ENCODE results near the gene SNN. TPM values are rescaled to one million over a fixed set of nuclear protein-coding genes. Genes with fewer than 3 reads are reported as not detected.

The SNN gene
- total RNA-seq, 8 experiments from 2014 or later, result 3.4 to 99.4 (median 35.5) TPM

- WGBS, 10 experiments, result 84 to 100% (median 92%) methylated on average over 1 to 3 of the region's 3 CpGs; no CpG with 5 or more reads in 1 of the 10 experiments
- peak in 1 of 8 experiments; percentile 61 for ATAC-seq (replicated peaks in 6 of 8)
- in situ Hi-C loops (cut with MboI; ENCODE audit: low pct_unique_long_range_greater_than_20kb in 2 of 9, low sequenced_read_pairs in 9 of 9, unreplicated experiment in 9 of 9), result no loop called here
- peaks cover 5 to 6% of the 10 kb centered on the region in 2 donors for H3K4me1 ChIP-seq (replicated peaks in 1 of 2)
- no peak overlapping the region for H3K4me3 ChIP-seq
- H3K27ac ChIP-seq, result no peak overlapping the region
Observed at GRCh38 chr16:11689031-11689840, 21.0 kb downstream of the SNN start.

GRCh38 chr16:11691235-11691634 is 23.0 kb downstream of the SNN start:
- in situ Hi-C loops (cut with MboI; ENCODE audit: low pct_unique_long_range_greater_than_20kb in 2 of 9, low sequenced_read_pairs in 9 of 9, unreplicated experiment in 9 of 9), result no loop called here
- 96 to 100% (median 100%) methylated on average over 1 to 4 of the region's 5 CpGs; no CpG with 5 or more reads in 2 of the 10 experiments for WGBS, 10 experiments
- Histone ChIP-seq H3K4me1 (replicated peaks in 1 of 2) (peaks cover 5 to 6% of the 10 kb centered on the region in 2 donors), H3K27ac (no peak overlapping the region), H3K4me3 (no peak overlapping the region)
- no peak for ATAC-seq (replicated peaks in 6 of 8)

GRCh38 chr16:11691771-11692170 is 23.5 kb downstream of the SNN start:
- in situ Hi-C loops (cut with MboI; ENCODE audit: low pct_unique_long_range_greater_than_20kb in 2 of 9, low sequenced_read_pairs in 9 of 9, unreplicated experiment in 9 of 9), result no loop called here
- Histone ChIP-seq H3K27ac (no peak overlapping the region), H3K4me3 (no peak overlapping the region), H3K4me1 (replicated peaks in 1 of 2) (peaks cover 5 to 6% of the 10 kb centered on the region in 2 donors)
- ATAC-seq (replicated peaks in 6 of 8), result peak in 1 of 8 experiments; percentile 29
- WGBS, 10 experiments, result 86 to 100% (median 97%) methylated on average over 1 to 10 of the region's 15 CpGs; no CpG with 5 or more reads in 4 of the 10 experiments

GRCh38 chr16:11692171-11692570 is 23.9 kb downstream of the SNN start:
- no peak for ATAC-seq (replicated peaks in 6 of 8)
- H3K4me3 ChIP-seq, result no peak overlapping the region
- H3K4me1 ChIP-seq (replicated peaks in 1 of 2), result peaks cover 5 to 6% of the 10 kb centered on the region in 2 donors
- WGBS, 10 experiments, result 77 to 100% (median 95%) methylated on average over 1 to 8 of the region's 8 CpGs
- H3K27ac ChIP-seq, result no peak overlapping the region
- in situ Hi-C loops (cut with MboI; ENCODE audit: low pct_unique_long_range_greater_than_20kb in 2 of 9, low sequenced_read_pairs in 9 of 9, unreplicated experiment in 9 of 9), result no loop called here

- Histone ChIP-seq H3K27ac (no peak overlapping the region), H3K4me3 (no peak overlapping the region), H3K4me1 (replicated peaks in 1 of 2) (peaks cover 5 to 6% of the 10 kb centered on the region in 2 donors)
- WGBS, 10 experiments, result 92 to 100% (median 100%) methylated on average over 2 to 5 of the region's 6 CpGs; no CpG with 5 or more reads in 2 of the 10 experiments
- peak in 1 of 8 experiments; percentile 10 for ATAC-seq (replicated peaks in 6 of 8)
- in situ Hi-C loops (cut with MboI; ENCODE audit: low pct_unique_long_range_greater_than_20kb in 2 of 9, low sequenced_read_pairs in 9 of 9, unreplicated experiment in 9 of 9), result no loop called here
Observed at GRCh38 chr16:11692651-11693050, 24.4 kb downstream of the SNN start.

- H3K4me3 ChIP-seq, result no peak overlapping the region
- no peak for ATAC-seq (replicated peaks in 6 of 8)
- in situ Hi-C loops (cut with MboI; ENCODE audit: low pct_unique_long_range_greater_than_20kb in 2 of 9, low sequenced_read_pairs in 9 of 9, unreplicated experiment in 9 of 9), result no loop called here
- 89 to 100% (median 95%) methylated on average over 2 to 8 of the region's 12 CpGs; no CpG with 5 or more reads in 2 of the 10 experiments for WGBS, 10 experiments
- no peak overlapping the region for H3K27ac ChIP-seq
- H3K4me1 ChIP-seq (replicated peaks in 1 of 2), result no peaks in the 10 kb centered on the region
Observed at GRCh38 chr16:11696266-11697012, 28.2 kb downstream of the SNN start.

GRCh38 chr16:11697319-11697718 is 29.1 kb downstream of the SNN start:
- in situ Hi-C loops (cut with MboI; ENCODE audit: low pct_unique_long_range_greater_than_20kb in 2 of 9, low sequenced_read_pairs in 9 of 9, unreplicated experiment in 9 of 9), result no loop called here
- 92 to 100% (median 100%) methylated on average over 2 to 10 of the region's 12 CpGs; no CpG with 5 or more reads in 3 of the 10 experiments for WGBS, 10 experiments
- no peaks in the 10 kb centered on the region for H3K4me1 ChIP-seq (replicated peaks in 1 of 2)
- no peak for ATAC-seq (replicated peaks in 6 of 8)
- no peak overlapping the region for H3K4me3 ChIP-seq
- H3K27ac ChIP-seq, result no peak overlapping the region

- no peak overlapping the region for H3K27ac ChIP-seq
- peak in 2 of 8 experiments; percentile 62 to 89 for ATAC-seq (replicated peaks in 6 of 8)
Observed at GRCh38 chr16:11698271-11698689, 30.0 kb downstream of the SNN start.

GRCh38 chr16:11699234-11699894 is 31.1 kb downstream of the SNN start:
- H3K4me1 ChIP-seq (replicated peaks in 1 of 2), result no peaks in the 10 kb centered on the region
- 81 to 100% (median 87%) methylated on average over 1 to 10 of the region's 10 CpGs for WGBS, 10 experiments
- no peak overlapping the region for H3K4me3 ChIP-seq
- no peak for ATAC-seq (replicated peaks in 6 of 8)
- no peak overlapping the region for H3K27ac ChIP-seq
- in situ Hi-C loops (cut with MboI; ENCODE audit: low pct_unique_long_range_greater_than_20kb in 2 of 9, low sequenced_read_pairs in 9 of 9, unreplicated experiment in 9 of 9), result no loop called here

More at GRCh38 chr16:11698271-11698689, 30.0 kb downstream of the SNN start:
- Histone ChIP-seq H3K4me3 (no peak overlapping the region), H3K4me1 (replicated peaks in 1 of 2) (no peaks in the 10 kb centered on the region)
- in situ Hi-C loops (cut with MboI; ENCODE audit: low pct_unique_long_range_greater_than_20kb in 2 of 9, low sequenced_read_pairs in 9 of 9, unreplicated experiment in 9 of 9), result no loop called here
- 40 to 100% (median 94%) methylated on average over 1 to 3 of the region's 7 CpGs; no CpG with 5 or more reads in 4 of the 10 experiments for WGBS, 10 experiments

- WGBS, 10 experiments, result 57 to 100% (median 92%) methylated on average over 1 to 8 of the region's 9 CpGs; no CpG with 5 or more reads in 1 of the 10 experiments
- ATAC-seq (replicated peaks in 6 of 8), result peak in 1 of 8 experiments; percentile 20
- Histone ChIP-seq H3K4me3 (no peak overlapping the region), H3K27ac (no peak overlapping the region), H3K4me1 (replicated peaks in 1 of 2) (no peaks in the 10 kb centered on the region)
- in situ Hi-C loops (cut with MboI; ENCODE audit: low pct_unique_long_range_greater_than_20kb in 2 of 9, low sequenced_read_pairs in 9 of 9, unreplicated experiment in 9 of 9), result loop anchor here in 2 of 9 experiments (25.0 kb wide), 2 partner anchors 288 to 313 kb away; no protein-coding TSS in a partner anchor
Observed at GRCh38 chr16:11700264-11701029, 32.2 kb downstream of the SNN start.

GRCh38 chr16:11705311-11706025 is 37.2 kb downstream of the SNN start:
- no peaks in the 10 kb centered on the region for H3K4me1 ChIP-seq (replicated peaks in 1 of 2)
- no peak overlapping the region for H3K27ac ChIP-seq
- no peak overlapping the region for H3K4me3 ChIP-seq
- ATAC-seq (replicated peaks in 6 of 8), result no peak
- WGBS, 10 experiments, result 44 to 100% (median 90%) methylated on average over 1 to 6 of the region's 6 CpGs
- in situ Hi-C loops (cut with MboI; ENCODE audit: low pct_unique_long_range_greater_than_20kb in 2 of 9, low sequenced_read_pairs in 9 of 9, unreplicated experiment in 9 of 9), result loop anchor here in 2 of 9 experiments (25.0 kb wide), 2 partner anchors 293 to 318 kb away; no protein-coding TSS in a partner anchor
